Renal pelvis (tissue), 4 donors: ENCODE measurements around the gene TLL1. TPM values are rescaled to one million over a fixed set of nuclear protein-coding genes. Genes with fewer than 3 reads are reported as not detected.

ENCODE experiments used
- DNase-seq: peaks from one replicate; pipeline ENCODE4 v3.0.0-alpha.2; 2013
- polyA plus RNA-seq, 3 donors: library from polyadenylated mRNA; unstranded; fragments of 120-200 nt; gene quantifications; one replicate each; pipeline ENCODE4 v1.2.1, GENCODE V29; 2013; ENCODE audit not compliant: insufficient read length in 3 of 3

Gene TLL1
- polyA plus RNA-seq, 3 donors = 1.5 to 1.8 (median 1.7) TPM

GRCh38 chr4:166045457-166045856 lies 172.4 kb downstream of the TLL1 start:
- DNase-seq = no peak

GRCh38 chr4:166049036-166049435 lies 176.0 kb downstream of the TLL1 start:
- no peak for DNase-seq

GRCh38 chr4:166064721-166065120 lies 191.7 kb downstream of the TLL1 start:
- DNase-seq = peak; percentile 2

GRCh38 chr4:166065324-166065723 lies 192.3 kb downstream of the TLL1 start:
- no peak for DNase-seq

GRCh38 chr4:166066936-166067335 lies 193.9 kb downstream of the TLL1 start:
- no peak for DNase-seq

- DNase-seq = no peak
Observed at GRCh38 chr4:166067915-166068314, 194.9 kb downstream of the TLL1 start.

GRCh38 chr4:166073783-166074182 lies 200.7 kb downstream of the TLL1 start:
- no peak for DNase-seq

- no peak for DNase-seq
Observed at GRCh38 chr4:166075599-166075998, 202.6 kb downstream of the TLL1 start.

- no peak for DNase-seq
Observed at GRCh38 chr4:166077782-166078181, 204.7 kb downstream of the TLL1 start.

- DNase-seq = no peak
Observed at GRCh38 chr4:166078383-166078782, 205.3 kb downstream of the TLL1 start.

- peak; percentile 4 for DNase-seq
Observed at GRCh38 chr4:166078955-166079354, 205.9 kb downstream of the TLL1 start.

- DNase-seq = no peak
Observed at GRCh38 chr4:166087569-166087968, 214.5 kb downstream of the TLL1 start.

- DNase-seq = no peak
Observed at GRCh38 chr4:166088576-166088975, 215.5 kb downstream of the TLL1 start.

GRCh38 chr4:166091146-166091545 lies 218.1 kb downstream of the TLL1 start:
- DNase-seq = no peak

GRCh38 chr4:166091912-166092510 lies 219.0 kb downstream of the TLL1 start:
- peak; percentile 29 for DNase-seq

GRCh38 chr4:166092797-166093290 lies 219.8 kb downstream of the TLL1 start:
- no peak for DNase-seq

GRCh38 chr4:166104623-166105022 lies 231.6 kb downstream of the TLL1 start:
- DNase-seq = no peak

- no peak for DNase-seq
Observed at GRCh38 chr4:166121897-166122296, 248.9 kb downstream of the TLL1 start.

GRCh38 chr4:166123546-166123945 lies 250.5 kb downstream of the TLL1 start:
- DNase-seq = peak; percentile 4

- DNase-seq = no peak
Observed at GRCh38 chr4:166128403-166128802, 255.4 kb downstream of the TLL1 start.

- no peak for DNase-seq
Observed at GRCh38 chr4:166134285-166134684, 261.2 kb downstream of the TLL1 start.

- no peak for DNase-seq
Observed at GRCh38 chr4:166140951-166141350, 267.9 kb downstream of the TLL1 start.

GRCh38 chr4:166143227-166143626 lies 270.2 kb downstream of the TLL1 start:
- DNase-seq = no peak

- DNase-seq = no peak
Observed at GRCh38 chr4:166144607-166145006, 271.6 kb downstream of the TLL1 start.
